SIG-M5 treated with dmso at 0.1 percent for 504 hours (cell line): ENCODE data around the gene DNMT1.

Experiments
- DNase-seq: peaks from one replicate; lab custom pipeline; 2025; ENCODE audit not compliant: unreplicated experiment; lab: John Stamatoyannopoulos, UW

Gene DNMT1

DNA sequence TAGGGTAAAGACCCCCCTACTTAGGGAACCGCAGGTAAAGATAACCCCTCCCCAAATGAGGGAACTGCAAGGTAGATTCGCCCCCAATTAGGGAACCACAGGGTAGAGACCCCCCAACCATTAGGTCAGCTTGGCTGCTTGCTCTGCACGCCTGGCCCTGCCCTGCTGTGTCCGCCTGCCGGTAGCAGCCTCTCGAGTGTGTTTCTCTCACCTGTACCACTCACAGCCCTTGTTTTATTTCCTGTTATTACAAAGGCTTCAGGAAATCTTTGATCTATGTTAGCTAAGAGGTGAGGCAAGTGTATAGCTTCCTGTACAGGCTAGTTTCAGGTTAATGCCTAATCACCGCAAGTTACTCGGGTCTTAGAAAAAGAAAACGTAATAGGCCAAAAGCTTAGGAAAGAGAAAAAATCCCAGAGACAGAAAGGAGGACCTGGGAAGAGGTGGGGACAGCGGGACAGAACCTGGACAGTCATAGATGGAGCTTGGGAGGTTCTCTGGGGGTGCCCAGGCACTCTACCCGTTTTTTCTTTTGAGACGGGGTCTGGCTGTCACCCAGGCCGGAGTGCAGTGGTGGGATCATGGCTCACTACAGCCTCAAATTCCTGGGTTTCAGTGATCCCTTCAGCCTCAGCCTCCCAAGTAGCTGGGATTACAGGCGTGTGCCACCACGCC, 51.9 kb downstream of the DNMT1 start:
- no peak for DNase-seq

DNA sequence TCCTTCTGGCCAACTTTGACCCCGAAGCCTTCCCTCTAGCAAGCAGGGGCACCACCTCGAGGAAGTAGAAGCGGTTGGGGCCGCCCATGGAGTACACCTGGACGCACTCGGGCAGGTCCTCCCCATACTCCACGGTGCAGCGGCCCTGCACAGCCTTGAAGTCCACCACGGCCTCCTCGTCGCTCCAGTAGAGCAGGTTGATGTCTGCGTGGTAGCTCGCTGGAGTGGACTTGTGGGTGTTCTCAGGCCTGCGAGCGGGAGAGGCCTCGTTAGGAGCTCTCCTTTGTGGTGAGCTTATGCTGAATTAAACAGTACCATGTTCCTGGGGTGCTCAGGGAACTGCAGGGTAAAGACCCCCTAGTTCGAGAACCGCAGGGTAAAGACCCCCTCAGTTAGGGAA, 52.8 kb downstream of the DNMT1 start:
- DNase-seq: no peak

DNA sequence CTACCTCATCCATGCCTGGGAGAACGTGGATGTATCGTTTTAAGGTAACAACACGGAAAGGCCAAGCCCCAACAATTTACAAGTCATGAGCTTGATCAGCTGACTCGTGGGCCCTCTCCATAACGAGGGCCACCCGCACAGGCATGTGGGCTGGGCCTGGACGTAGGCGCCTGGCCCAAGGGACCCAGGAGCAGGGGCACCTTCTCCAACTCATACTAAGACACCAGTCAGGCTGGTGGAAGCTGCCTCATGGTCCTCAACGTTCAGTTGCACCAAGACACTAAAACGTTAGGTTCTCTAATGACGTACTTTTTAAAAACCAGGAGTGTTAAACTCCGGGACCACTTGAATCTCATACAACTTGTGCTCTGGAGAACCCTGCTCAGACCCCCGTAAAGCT, 53.3 kb downstream of the DNMT1 start:
- DNase-seq: no peak

DNA sequence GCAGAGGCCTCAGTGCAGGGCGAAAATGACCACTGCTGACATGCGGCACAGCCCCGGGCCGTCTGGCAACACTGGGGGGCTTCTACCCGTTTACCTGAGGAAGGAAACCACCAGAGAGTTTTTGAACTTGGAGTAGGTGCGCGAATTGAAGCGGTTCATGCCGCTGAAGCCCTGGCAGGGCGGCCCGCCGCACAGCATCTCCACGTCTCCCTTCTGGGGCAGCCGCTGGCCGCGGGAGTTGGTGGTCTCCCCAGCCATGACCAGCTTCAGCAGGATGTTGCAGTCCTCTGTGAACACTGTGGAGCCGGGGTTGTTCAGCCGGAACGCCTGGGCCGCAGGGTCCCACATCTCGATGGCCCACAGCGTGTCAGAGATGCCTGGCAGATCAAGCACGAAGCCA, 54.8 kb downstream of the DNMT1 start:
- no peak for DNase-seq

DNA sequence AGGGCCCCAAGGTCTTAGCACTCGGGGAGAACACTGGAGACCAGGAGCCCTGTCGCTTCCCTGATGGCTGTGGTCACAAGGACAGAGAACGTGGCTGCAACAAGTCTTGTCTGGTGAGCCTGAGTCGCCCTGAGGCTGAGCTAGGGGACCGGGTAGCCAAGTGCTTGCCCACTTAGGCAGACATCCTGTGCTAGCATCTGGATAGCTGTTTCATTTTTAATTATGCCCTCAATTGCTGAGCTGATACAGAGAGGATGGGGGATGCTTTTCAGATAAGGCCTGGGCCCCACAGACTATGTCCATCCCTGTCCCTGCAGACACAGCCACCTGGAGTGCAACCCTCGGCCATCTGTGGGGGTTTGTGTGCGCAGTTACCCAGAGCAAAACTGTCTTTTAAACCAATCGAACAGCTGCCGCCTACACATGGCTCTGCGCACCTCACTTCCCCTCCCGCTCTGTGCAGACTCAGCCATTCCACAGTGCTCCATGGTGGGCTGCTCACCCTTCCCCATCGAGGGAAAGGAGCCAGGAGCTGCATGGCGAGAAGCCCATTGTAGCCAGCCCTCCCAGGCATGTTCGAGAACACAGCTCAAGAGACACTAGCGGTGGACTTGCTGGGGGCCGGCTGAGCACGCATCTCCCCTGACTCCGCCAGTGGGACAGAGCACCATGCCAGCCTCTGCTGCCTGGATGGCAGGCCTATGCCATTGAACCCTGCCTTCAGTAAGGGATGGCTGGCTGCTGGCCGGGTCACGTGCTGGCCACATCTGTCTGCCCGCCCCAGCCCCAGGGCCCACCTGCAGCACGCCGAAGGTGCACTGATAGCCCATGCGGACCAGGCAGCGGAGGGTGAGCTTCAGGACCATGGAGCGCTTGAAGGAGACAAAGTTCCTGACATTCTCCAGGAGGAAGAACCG, 55.6 kb downstream of the DNMT1 start:
- DNase-seq: no peak

DNA sequence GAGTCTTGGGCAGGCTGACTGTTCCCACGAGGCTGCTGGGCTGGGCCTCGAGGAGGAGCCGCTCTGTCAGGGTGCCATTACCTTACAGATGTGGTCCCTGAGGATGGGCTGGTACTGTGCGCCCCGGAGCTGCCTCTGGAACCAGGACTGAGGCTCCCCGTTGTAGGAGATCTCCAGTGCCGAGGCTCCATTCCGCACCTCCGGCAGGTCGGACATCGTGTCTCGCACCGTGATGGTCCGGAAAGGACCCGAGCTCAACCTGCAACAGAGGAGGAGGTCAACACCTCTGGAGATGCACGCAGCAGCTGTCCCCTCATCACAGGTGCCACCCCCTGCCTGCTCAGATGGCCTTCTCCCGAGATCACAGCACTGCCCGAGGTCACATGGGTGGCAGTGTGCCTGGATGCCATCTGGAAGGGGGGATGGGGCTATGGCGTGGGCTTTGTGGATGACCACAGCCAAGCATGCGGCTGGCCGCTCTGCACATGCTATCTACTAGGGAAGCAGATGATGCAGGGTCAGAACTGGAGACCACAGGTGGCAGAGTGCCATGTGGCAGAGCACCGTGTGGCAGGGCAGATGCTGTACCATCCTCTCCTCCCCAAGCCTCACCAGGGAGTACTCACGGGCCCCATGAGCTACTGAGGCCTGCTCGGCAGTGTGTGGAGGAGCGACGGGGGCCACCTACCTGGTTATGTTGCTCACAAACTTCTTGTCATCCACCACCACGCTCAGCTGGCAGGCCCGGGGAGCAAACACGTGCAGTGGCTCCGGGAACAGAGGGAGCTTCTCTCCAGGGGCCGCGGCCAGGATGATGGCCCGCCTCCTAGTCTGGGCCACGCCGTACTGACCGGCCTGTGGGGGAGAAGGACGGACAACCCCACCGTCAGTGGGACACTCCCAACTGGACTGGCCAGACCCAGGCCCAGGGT, 56.7 kb downstream of the DNMT1 start:
- DNase-seq: no peak

DNA sequence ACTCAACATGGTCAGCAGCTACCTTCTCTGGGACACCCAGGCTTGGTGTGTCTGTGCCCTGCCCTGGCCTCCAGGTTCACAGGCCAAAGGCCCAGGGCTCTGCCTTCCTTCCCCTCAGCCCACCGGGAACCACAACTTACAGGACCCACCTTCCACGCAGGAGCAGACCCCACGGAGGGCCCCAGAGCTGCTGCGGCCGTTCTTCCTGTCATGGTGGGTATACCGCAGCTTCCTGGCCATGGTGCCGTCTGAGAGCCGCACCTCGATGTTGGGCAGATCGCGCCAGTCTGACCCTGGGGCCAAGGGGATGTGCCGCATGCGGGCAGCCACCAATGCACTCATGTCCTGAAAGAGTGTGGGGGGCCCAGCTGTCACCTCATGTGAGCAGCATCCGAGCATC, 57.8 kb downstream of the DNMT1 start:
- no peak for DNase-seq

DNA sequence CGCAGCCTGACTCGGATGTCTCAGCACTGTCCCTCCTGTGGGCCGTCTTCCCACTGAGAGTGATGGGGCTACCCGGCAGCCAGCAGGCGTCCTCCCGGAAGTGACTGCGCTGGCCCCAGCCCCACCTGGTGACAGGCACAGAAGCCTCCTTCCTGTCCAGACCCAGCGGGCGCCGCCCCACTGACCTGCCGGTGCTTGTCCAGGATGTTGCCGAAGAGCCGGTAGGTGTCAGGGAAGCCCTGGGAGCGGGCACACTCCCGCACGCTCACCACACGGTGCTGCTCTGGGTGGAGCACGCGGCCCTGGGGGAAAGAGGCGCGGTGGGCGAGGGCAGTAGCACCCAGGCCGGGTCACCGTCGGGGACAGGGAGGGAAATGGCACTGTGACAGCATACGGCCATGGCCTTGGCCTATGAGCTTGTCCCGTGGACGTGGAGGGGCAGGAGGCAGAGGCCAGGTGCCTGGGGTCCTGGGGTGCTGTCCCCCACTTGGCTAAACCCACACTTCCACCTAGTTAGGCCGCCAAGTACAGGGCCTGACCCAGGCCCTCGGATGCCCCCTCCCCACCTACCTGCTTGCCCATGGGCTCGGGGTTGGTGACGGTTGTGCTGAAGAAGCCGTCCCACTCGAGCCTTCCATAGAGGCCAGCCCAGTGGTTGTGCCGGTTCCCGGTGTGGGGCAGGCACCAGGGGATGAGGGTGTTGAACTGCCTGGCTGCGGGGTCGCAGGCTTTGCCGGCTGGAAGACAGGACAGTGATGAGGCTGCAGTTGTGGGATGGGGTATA, 59.0 kb downstream of the DNMT1 start:
- DNase-seq: no peak

DNA sequence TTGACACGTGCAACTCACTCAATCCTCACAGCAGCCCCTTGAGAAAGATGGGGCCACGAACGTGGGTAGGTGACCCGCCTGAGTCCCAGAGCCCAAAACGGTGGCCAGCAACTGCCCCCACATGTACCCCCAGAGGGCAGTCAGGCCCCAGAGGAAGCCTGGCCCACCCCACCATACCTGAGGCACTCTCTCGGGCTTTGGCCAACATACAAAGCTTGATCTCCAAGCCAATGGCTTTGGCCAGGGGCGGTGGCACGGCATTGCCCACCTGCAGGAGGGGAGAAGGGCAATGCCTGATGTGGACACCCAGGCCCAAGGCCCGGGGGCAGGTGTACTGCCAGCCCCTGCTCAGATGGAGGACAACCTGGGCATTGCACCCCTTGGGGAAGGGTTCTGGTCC, 60.7 kb downstream of the DNMT1 start:
- DNase-seq: no peak

DNA sequence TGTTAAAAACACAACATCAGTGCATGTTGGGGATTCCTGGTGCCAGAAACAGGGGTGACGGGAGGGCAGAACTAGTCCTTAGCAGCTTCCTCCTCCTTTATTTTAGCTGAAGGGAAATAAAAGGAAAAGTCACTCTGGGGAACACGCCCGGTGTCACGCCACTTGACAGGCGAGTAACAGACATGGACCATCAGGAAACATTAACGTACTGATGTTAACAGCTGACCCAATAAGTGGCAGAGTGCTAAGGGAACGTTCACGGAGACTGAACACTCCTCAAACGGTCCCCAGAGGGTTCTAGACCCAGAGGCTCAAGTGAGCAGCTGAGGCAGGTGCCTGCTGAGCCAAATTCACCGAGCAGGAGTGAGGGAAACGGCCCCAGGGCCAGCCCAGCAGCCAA, 61.2 kb downstream of the DNMT1 start:
- DNase-seq: no peak

DNA sequence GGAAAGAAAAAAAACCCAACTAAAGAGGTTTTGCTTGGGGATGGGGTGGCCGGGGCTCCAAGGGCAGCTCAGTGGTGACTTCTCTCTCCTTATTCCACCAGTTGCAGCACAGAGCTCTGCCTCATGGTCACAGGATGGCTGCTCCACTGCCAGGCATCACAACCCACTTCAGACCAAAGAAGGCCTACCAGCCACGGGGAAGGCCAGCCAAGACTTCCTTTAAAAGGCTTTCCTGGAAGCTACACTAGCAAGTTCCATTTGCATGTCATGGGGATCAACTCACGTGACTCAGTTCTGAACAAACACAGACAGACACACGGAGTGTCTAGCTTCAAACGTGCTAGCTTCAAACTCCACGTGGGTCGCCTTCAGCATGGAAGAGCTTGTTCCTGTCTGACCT, 61.8 kb downstream of the DNMT1 start:
- DNase-seq: no peak

DNA sequence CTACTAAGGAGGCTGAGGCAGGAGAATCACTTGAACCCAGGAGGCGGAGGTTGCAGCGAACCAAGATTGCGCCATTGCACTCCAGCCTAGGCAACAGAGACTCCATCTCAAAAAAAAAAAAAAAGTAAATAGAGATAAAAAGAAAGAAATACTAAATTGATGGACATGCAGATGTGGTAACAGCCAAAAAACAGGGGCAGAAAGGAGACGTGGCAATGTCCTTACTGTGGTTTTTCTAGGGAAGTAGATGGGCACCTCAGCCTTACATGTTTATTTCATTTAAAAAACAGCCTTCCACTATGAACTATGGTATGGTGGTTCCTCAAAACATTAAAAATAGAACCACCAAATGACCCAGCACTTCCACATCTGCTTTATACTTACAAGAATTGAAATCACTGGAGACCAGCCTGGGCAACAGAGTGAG, 68.5 kb downstream of the DNMT1 start:
- peak; percentile 91 for DNase-seq

DNA sequence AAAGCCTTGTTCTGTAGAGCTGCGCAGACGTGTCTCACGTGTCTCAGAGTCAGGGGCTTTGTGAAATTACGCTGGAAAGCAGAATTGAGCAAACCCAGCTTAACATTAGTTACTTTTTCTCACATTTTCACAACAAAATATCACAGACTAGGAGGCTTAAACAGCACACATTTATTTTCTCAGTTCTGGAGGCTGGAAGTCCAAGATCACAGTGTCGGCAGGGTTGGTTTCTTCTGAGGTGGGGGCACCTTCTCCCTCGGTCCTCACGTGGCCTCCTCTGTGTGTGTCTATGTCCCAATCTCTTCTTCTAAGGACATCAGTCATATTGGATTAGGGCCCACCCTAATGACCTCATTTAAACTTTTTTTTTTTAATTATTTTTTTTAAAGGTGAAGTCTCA, 70.3 kb downstream of the DNMT1 start:
- no peak for DNase-seq

DNA sequence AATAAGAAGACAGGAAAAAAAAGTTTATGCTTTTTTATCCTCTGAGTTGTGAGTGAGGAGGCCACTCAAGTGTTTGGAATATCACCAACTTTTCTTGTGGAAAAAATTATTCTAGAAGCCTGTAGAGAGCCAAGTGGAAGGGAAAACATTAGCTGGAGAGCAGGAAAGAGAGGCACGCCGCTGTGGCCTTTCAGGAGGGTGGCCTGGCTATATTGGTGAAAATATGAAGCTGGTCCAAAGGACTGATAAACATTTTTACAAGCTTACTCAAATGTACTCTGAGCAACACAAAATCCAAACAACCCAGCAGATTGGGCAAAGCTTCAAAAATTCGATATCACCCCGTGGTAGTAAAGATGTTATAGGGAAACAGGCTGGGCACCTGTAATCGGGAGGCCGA, 72.7 kb downstream of the DNMT1 start:
- DNase-seq: no peak

DNA sequence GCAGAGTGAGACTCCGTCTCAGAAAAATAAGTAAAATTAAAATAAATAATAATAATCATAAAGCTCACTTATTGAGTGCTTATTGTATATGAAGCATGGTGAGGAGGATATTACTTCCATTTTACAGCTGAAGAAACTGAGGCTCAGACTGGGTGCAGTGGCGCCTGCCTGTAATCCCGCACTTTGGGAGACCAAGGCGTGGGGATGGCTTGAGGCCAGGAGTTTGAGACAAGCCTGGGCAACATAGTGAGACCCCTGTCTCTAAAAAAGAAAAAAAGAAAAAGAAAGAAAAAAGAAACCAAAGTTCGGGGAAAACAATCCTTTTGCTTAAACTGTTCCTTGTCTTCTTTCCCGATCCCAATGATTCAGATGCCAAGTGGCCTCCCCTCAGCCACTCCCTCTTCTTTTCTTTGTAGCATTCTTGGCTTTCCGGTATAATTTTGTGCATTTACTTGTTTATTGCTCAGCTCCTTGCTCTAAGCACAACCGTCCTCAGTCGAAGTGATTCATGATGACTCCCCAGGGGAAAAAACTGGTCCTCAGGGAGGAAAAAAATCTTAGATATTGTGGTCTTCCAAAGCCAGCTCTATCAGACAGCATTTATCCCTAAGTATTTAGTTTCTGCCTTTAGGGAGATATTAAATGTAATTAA, 74.1 kb downstream of the DNMT1 start:
- no peak for DNase-seq

DNA sequence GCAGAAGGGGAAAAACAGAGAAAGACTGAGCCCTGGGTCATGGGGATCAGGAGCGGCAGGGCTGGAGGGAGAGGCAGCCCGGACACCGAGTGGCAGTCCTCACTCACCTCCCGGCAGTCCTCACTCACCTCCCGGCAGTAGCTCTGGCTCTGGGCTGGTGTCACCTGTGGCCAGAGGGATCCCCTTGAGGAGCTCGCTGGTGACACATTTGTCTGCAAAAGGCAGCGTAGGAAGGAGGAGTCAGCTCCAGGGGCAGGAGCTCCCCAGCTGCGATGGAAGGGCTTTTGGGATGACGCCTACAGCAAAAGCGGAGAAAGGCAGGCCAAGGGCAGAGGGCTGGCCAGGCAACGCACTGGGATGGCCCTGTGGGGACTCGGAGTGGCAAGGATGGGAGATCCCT, 75.8 kb downstream of the DNMT1 start:
- no peak for DNase-seq

DNA sequence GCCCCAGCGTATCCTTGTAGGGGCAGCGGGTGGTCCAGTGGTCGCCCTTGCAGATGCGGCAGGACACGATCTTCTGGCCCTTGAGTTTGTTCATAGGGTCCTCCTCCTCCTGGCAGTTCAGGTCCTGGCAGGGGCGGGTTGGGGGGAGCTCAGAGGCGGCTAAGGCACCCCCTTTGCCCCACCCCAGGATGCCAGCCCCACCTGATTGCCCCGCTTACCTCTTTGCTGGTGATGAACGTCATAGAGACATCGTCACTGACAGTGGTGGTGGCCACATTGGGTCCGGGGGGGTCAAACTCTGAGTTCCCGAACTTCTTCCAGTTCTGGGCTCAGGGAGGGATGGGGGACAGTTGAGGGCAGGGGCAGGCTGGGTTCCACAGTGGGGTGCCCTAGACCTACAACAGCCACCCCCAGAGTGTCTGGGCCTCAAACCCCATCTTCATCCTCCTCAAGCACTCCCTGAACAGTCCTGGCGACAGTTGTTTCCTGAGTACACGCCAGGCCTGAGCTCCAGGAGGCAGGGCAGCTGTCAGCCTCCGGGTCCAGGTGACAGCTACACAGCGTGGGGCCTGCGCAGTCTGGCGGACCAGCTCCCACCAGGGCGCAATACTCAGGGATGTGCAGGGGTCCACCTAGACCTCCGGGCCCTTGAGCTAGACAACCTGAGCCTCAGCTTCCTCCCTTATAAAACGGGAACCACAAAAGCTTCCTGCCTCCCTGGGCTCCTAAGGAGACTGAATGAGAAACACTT, 77.7 kb downstream of the DNMT1 start:
- DNase-seq: no peak

DNA sequence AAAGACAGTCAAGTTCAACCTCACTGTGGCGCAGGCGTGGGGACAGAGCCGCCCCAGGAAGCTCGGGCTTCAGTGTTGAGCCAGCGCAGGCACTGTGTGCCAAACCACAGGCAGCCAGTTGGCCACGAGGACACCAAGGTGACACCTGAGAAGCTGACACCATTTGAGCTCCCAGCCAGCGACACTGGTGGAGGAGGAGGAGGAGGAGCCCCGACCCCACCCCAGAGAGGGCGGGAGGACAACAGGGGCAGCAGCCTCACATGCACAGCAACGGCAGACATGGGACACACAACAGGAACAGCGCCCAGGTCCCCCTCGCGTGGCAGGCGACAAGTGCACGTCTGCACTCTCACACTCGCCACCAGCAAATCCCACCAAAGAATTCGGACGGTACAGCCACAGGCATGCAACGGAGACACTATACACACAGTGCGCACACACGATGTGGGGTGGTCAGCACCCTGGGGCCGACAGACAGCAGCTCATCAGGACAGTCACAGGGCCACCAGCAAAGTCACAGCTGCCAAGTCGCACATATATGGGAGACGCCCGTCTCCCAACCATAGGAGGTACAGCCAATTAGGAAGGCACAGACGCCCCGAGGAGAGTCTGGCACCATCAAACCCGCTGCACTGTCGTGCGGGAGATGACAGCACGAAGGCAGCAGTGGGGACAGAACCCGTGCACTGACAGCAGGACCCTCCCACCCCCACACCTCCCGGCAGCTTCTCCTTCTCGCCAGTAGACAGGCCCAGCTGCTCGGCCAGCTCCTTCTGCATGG, 78.5 kb downstream of the DNMT1 start:
- no peak for DNase-seq
